ENCODE results near the gene GKN2. TPM values are rescaled to one million over a fixed set of nuclear protein-coding genes. Genes with fewer than 3 reads are reported as not detected.

GKN2 gene
- total and polyA plus RNA-seq, 4 donors = 3.4 to 429 (median 102) TPM

DNA sequence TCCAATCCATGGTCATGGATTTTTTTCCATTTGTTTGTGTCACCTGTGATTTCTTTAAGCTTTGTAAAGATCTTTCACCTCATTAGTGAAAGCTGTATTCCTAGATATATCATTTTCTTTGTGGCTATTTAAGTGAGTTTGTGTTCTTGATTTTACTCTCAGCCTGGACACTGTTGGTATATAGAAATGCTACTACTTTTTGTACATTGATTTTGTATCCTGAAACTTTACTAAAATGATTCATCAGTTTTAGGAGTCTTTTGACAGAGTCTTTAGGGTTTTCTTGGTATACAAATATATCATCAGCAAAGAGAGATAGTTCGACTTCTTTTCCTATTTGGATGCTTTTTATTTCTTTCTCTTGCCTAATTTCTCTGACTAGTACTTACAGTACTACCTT, 12.3 kb downstream of the GKN2 start:
- no peak for DNase-seq
- H3K9me3 ChIP-seq (ENCODE audit: control insufficient read depth in 4 of 4, insufficient read depth in 3 of 4, low read length in 3 of 4) = no peaks in the 10 kb centered on the region
- H3K4me1 ChIP-seq (ENCODE audit: control insufficient read depth in 5 of 5, insufficient read depth in 5 of 5, low read length in 5 of 5) = peaks cover 0 to 7% (median 0%) of the 10 kb centered on the region in 5 donors
- no peaks in the 10 kb centered on the region for H3K27me3 ChIP-seq (ENCODE audit: control insufficient read depth in 3 of 3, insufficient read depth in 3 of 3, low read length in 2 of 3)
- 79 to 96% methylated on average over 1 of the region's 1 CpG for WGBS, 2 donors
- H3K27ac ChIP-seq (ENCODE audit: low read depth in 1 of 2, low read length in 1 of 2) = no peak overlapping the region
- no peaks in the 10 kb centered on the region for H3K36me3 ChIP-seq (ENCODE audit: control insufficient read depth in 4 of 4, insufficient read depth in 4 of 4, low read length in 4 of 4)
- H3K9ac ChIP-seq (ENCODE audit: insufficient read depth in 1 of 2, low read length in 2 of 2) = no peak overlapping the region
- TF ChIP-seq, protein P1, sequence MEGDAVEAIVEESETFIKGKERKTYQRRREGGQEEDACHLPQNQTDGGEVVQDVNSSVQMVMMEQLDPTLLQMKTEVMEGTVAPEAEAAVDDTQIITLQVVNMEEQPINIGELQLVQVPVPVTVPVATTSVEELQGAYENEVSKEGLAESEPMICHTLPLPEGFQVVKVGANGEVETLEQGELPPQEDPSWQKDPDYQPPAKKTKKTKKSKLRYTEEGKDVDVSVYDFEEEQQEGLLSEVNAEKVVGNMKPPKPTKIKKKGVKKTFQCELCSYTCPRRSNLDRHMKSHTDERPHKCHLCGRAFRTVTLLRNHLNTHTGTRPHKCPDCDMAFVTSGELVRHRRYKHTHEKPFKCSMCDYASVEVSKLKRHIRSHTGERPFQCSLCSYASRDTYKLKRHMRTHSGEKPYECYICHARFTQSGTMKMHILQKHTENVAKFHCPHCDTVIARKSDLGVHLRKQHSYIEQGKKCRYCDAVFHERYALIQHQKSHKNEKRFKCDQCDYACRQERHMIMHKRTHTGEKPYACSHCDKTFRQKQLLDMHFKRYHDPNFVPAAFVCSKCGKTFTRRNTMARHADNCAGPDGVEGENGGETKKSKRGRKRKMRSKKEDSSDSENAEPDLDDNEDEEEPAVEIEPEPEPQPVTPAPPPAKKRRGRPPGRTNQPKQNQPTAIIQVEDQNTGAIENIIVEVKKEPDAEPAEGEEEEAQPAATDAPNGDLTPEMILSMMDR (IDR thresholded peaks at IDR 0.05; ENCODE audit: control extremely low read depth, extremely low read depth) = no peak
- no peak overlapping the region for H3K4me3 ChIP-seq
- ATAC-seq (ENCODE audit: insufficient read depth, low FRiP score) = no peak

- no peaks in the 10 kb centered on the region for H3K9me3 ChIP-seq (ENCODE audit: control insufficient read depth in 4 of 4, insufficient read depth in 3 of 4, low read length in 3 of 4)
- no peak overlapping the region for H3K4me3 ChIP-seq
- ATAC-seq (ENCODE audit: insufficient read depth, low FRiP score) = no peak
- no peaks in the 10 kb centered on the region for H3K36me3 ChIP-seq (ENCODE audit: control insufficient read depth in 4 of 4, insufficient read depth in 4 of 4, low read length in 4 of 4)
- H3K4me1 ChIP-seq (ENCODE audit: control insufficient read depth in 5 of 5, insufficient read depth in 5 of 5, low read length in 5 of 5) = peaks cover 0 to 7% (median 0%) of the 10 kb centered on the region in 5 donors
- H3K9ac ChIP-seq (ENCODE audit: insufficient read depth in 1 of 2, low read length in 2 of 2) = no peak overlapping the region
- no peaks in the 10 kb centered on the region for H3K27me3 ChIP-seq (ENCODE audit: control insufficient read depth in 3 of 3, insufficient read depth in 3 of 3, low read length in 2 of 3)
- TF ChIP-seq, protein P1 (IDR thresholded peaks at IDR 0.05; ENCODE audit: control extremely low read depth, extremely low read depth) = no peak
- H3K27ac ChIP-seq (ENCODE audit: low read depth in 1 of 2, low read length in 1 of 2) = no peak overlapping the region
- no peak for DNase-seq
- 95 to 97% methylated on average over 1 of the region's 1 CpG for WGBS, 2 donors
Measured at GRCh38 chr2:68939962-68940361, 12.7 kb downstream of the GKN2 start.

DNA sequence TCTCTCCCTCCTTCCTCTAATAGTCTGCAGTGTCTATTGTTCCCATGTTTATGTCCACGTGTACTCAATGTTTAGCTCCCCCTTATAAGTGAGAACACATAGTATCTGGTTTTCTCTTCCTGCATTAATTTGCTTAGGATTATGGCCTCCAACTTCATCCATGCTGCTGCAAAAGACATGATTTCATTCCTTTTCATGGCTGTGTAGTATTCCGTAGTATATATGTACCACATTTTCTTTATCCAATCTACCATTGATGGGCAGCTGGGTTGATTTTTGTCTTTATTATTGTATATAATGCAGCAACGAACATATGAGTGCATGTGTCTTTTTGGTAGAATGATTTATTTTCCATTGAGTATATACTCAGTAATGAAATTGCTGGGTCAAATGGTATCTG, 13.8 kb downstream of the GKN2 start:
- no peak for DNase-seq
- Histone ChIP-seq H3K4me3 (no peak overlapping the region), H3K27ac (ENCODE audit: low read depth in 1 of 2, low read length in 1 of 2) (no peak overlapping the region), H3K36me3 (ENCODE audit: control insufficient read depth in 4 of 4, insufficient read depth in 4 of 4, low read length in 4 of 4) (no peaks in the 10 kb centered on the region), H3K9me3 (ENCODE audit: control insufficient read depth in 4 of 4, insufficient read depth in 3 of 4, low read length in 3 of 4) (no peaks in the 10 kb centered on the region), H3K4me1 (ENCODE audit: control insufficient read depth in 5 of 5, insufficient read depth in 5 of 5, low read length in 5 of 5) (peaks cover 0 to 4% (median 0%) of the 10 kb centered on the region in 5 donors), H3K27me3 (ENCODE audit: control insufficient read depth in 3 of 3, insufficient read depth in 3 of 3, low read length in 2 of 3) (no peaks in the 10 kb centered on the region), H3K9ac (ENCODE audit: insufficient read depth in 1 of 2, low read length in 2 of 2) (no peak overlapping the region)
- no peak for ATAC-seq (ENCODE audit: insufficient read depth, low FRiP score)
- WGBS, 2 donors = 90 to 95% methylated on average over 3 of the region's 3 CpGs
- TF ChIP-seq, protein P1 (IDR thresholded peaks at IDR 0.05; ENCODE audit: control extremely low read depth, extremely low read depth) = no peak

Data from lung (tissue), 12 donors.